HCT116 (cell line): Measurements from ENCODE around the gene EPS15. TPM values are rescaled to one million over a fixed set of nuclear protein-coding genes. Genes with fewer than 3 reads are reported as not detected.
"Not testable (repeated sequence)": the region's sequence is repeated elsewhere in the genome, so short reads cannot be mapped to it uniquely, and the experiment has no call there.

Source experiments
- ATAC-seq: fragments of 200-7000 bp; cut with Tn5 transposase; 2 replicates; pipeline ENCODE4 v1.9.1; 2020; ENCODE audit warnings: mild to moderate bottlenecking, moderate library complexity
- BruUV-seq: library from RNA; stranded (reverse); fragments of 400-500 nt; replicated peaks from 2 replicates; lab custom pipeline; 2021; lab: Mats Ljungman, UMichigan
- CTCF ChIA-PET: fragments of 300-600 bp; sonication (Branson Sonifier 250); formaldehyde crosslinking; loops from one replicate; lab custom pipeline; 2021; ENCODE audit warnings: antibody characterized with exemption; lab: Charles Lee
- POLR2A ChIA-PET: fragments of 300-600, 350-600 bp; sonication (Branson Sonifier 250); formaldehyde crosslinking; loops from one replicate; lab custom pipeline; 2021; ENCODE audit warnings: antibody characterized with exemption; lab: Charles Lee
- RAD21 ChIA-PET, 2 experiments: fragments of 300-600 bp; sonication (Branson Sonifier 250); formaldehyde crosslinking; loops; one replicate each; lab custom pipeline; 2023; ENCODE audit warnings: low total read pairs in 2 of 2; ENCODE audit not compliant: uncharacterized antibody in 2 of 2, unreplicated experiment in 2 of 2, low non-redundant PET in 1 of 2; lab: Charles Lee
- DNase-seq: peaks from one replicate; pipeline ENCODE4 v3.0.0-alpha.2; 2010; ENCODE audit warnings: low read depth, low spot score
- H2AFZ ChIP-seq: fragments of 200-600 bp; shearing (Covaris generic), sonication (generic); 2 replicates; pipeline ENCODE4 v1.6.1; 2017; ENCODE audit warnings: low read depth, mixed run types, mixed read lengths, antibody characterized with exemption, low read length; ENCODE audit not compliant: poor library complexity, severe bottlenecking
- H3K27ac ChIP-seq: 2 replicates; pipeline ENCODE4 v1.5.1; 2012; ENCODE audit warnings: low read depth, low read length
- H3K27me3 ChIP-seq: fragments of 200-600 bp; sonication (generic); 2 replicates; pipeline ENCODE4 v1.6.1; 2016; ENCODE audit warnings: mixed run types, low read length, mixed read lengths; ENCODE audit not compliant: insufficient read depth
- H3K36me3 ChIP-seq, 2 experiments: fragments of 200-500 bp in 1 of 2; fragments of 200-600 bp in 1 of 2; sonication (Bioruptor generic) in 1 of 2; sonication (generic) in 1 of 2; 2 replicates each; pipeline versions ENCODE4 v1.5.1 to v1.6.1; 2014 to 2016; ENCODE audit warnings: low read length in 2 of 2, inconsistent platforms in 1 of 2, mixed read lengths in 1 of 2, mixed run types in 1 of 2; ENCODE audit not compliant: insufficient read depth in 2 of 2, control insufficient read depth in 1 of 2
- H3K4me1 ChIP-seq, 2 experiments: fragments of 200-600 bp in 1 of 2; sonication (generic) in 1 of 2; 2 replicates each; pipeline versions ENCODE4 v1.5.1 to v1.6.1; 2012 to 2017; ENCODE audit warnings: low read length in 2 of 2, inconsistent platforms in 1 of 2, mild to moderate bottlenecking in 1 of 2, mixed read lengths in 1 of 2, mixed run types in 1 of 2, moderate library complexity in 1 of 2; ENCODE audit not compliant: insufficient read depth in 2 of 2, control insufficient read depth in 1 of 2
- H3K4me2 ChIP-seq: fragments of 200-600 bp; sonication (generic); 2 replicates; pipeline ENCODE4 v1.6.1; 2017; ENCODE audit warnings: mixed run types, low read length, mixed read lengths
- H3K4me3 ChIP-seq, 2 experiments: fragments of 200-600 bp in 1 of 2; sonication (generic) in 1 of 2; replicated peaks in 1 of 2; 2 replicates each; pipeline ENCODE4 v1.5.1; 2011 to 2016; ENCODE audit warnings: low read length in 2 of 2, control low read depth in 1 of 2, low read depth in 1 of 2, mild to moderate bottlenecking in 1 of 2, mixed read lengths in 1 of 2, mixed run types in 1 of 2
- H3K79me2 ChIP-seq: fragments of 200-600 bp; sonication (generic); 2 replicates; pipeline ENCODE4 v1.6.1; 2017; ENCODE audit warnings: mild to moderate bottlenecking, mixed run types, low read length, moderate library complexity, mixed read lengths; ENCODE audit not compliant: insufficient read depth
- H3K9ac ChIP-seq: fragments of 200-600 bp; sonication (generic); 2 replicates; pipeline ENCODE4 v1.6.1; 2016; ENCODE audit warnings: low read length, mixed read lengths
- H3K9me2 ChIP-seq: fragments of 200-600 bp; sonication (generic), shearing (Covaris generic); 2 replicates; pipeline ENCODE4 v1.6.1; 2017; ENCODE audit warnings: mixed run types, mild to moderate bottlenecking, moderate library complexity; ENCODE audit not compliant: insufficient read depth
- H3K9me3 ChIP-seq, 2 experiments: fragments of 200-500 bp in 1 of 2; fragments of 200-600 bp in 1 of 2; sonication (Bioruptor generic) in 1 of 2; sonication (generic) in 1 of 2; 2 replicates each; pipeline ENCODE4 v1.6.1; 2014 to 2017; ENCODE audit warnings: low read length in 2 of 2, mixed read lengths in 2 of 2, inconsistent platforms in 1 of 2, low read depth in 1 of 2, mild to moderate bottlenecking in 1 of 2, mixed run types in 1 of 2, moderate library complexity in 1 of 2; ENCODE audit not compliant: control insufficient read depth in 1 of 2, insufficient read depth in 1 of 2
- H4K20me1 ChIP-seq: fragments of 200-600 bp; sonication (generic), shearing (Covaris generic); 2 replicates; pipeline ENCODE4 v1.6.1; 2017; ENCODE audit warnings: mixed run types, mild to moderate bottlenecking, moderate library complexity; ENCODE audit not compliant: insufficient read depth
- ATF3 ChIP-seq: IDR thresholded peaks from 2 replicates; pipeline ENCODE4 v1.6.1; 2012
- CBX3 ChIP-seq: IDR thresholded peaks from 2 replicates; pipeline ENCODE4 v1.6.1; 2012; ENCODE audit warnings: low read depth
- CEBPB ChIP-seq: IDR thresholded peaks from 2 replicates; pipeline ENCODE4 v1.6.1; 2012; ENCODE audit warnings: low read depth
- ELF1 ChIP-seq: IDR thresholded peaks from 2 replicates; pipeline ENCODE4 v1.6.1; 2012; ENCODE audit warnings: low read depth, borderline replicate concordance
- EZH2 ChIP-seq: fragments of 200-600 bp; sonication (generic); IDR thresholded peaks from 2 replicates; pipeline ENCODE4 v1.6.1; 2017; ENCODE audit warnings: antibody characterized with exemption, mixed run types
- EZH2phosphoT487 ChIP-seq: fragments of 200-600 bp; IDR thresholded peaks from 2 replicates; pipeline ENCODE4 v1.6.1; 2018; ENCODE audit warnings: antibody characterized with exemption, borderline replicate concordance
- POLR2AphosphoS5 ChIP-seq: IDR thresholded peaks from 2 replicates; pipeline ENCODE4 v1.6.1; 2011; ENCODE audit warnings: mild to moderate bottlenecking, low read depth, low read length, moderate library complexity
- SRF ChIP-seq: IDR thresholded peaks from 2 replicates; pipeline ENCODE4 v1.6.1; 2012; ENCODE audit warnings: low read depth
- YY1 ChIP-seq: IDR thresholded peaks from 2 replicates; pipeline ENCODE4 v1.6.1; 2011; ENCODE audit warnings: low read length, low read depth, moderate library complexity, mild to moderate bottlenecking; ENCODE audit not compliant: insufficient replicate concordance; ENCODE audit errors: extremely low read depth
- ZNF274 ChIP-seq: fragments of 200-500 bp; sonication (Bioruptor generic); IDR thresholded peaks from 2 replicates; pipeline ENCODE4 v1.6.1; 2014; ENCODE audit warnings: mild to moderate bottlenecking, low read depth, low read length, inconsistent platforms
- intact Hi-C: fragments of 100-400 bp; cut with micrococcal nuclease; formaldehyde crosslinking; loops from 2 replicates; pipeline ENCODE4 v1.10.0; 2022
- total RNA-seq: library from RNA; stranded (reverse); gene quantifications from one replicate; pipeline ENCODE4 v1.2.1, GENCODE V29; 2021; ENCODE audit not compliant: unreplicated experiment

Gene EPS15
- total RNA-seq, 1 experiment from 2014 or later: 41.2 TPM

DNA sequence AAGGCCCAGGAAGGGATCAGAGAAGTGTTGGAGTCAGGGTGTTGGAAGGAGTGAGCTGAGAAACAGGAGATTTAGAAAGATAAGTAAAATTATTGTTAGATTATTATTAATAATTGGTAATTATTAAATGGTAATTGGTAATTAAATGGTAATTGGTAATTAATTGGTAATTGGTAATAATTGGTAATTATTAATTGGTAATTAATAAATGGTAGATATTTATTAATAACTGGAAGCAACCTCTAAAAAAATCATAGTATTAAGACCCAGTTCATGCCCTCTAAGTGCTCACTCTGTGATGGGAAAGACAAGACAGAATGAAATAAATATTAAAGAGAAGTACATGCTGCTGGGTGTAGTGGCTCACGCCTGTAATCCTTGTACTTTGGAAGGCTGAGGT lies 13.8 kb upstream of the EPS15 start:
- no peak for DNase-seq
- no peaks in the 10 kb centered on the region for H4K20me1 ChIP-seq
- H3K9me2 ChIP-seq: no peaks in the 10 kb centered on the region
- no peak for TF ChIP-seq ATF3
- TF ChIP-seq EZH2phosphoT487: no peak
- TF ChIP-seq CEBPB: no peak
- TF ChIP-seq EZH2: no peak
- TF ChIP-seq ZNF274: no peak
- TF ChIP-seq YY1: no peak
- no peak for TF ChIP-seq POLR2AphosphoS5
- no peak for TF ChIP-seq SRF
- TF ChIP-seq CBX3: no peak
- TF ChIP-seq ELF1: no peak
- POLR2A ChIA-PET: interaction anchor here (0.7 kb wide), 1 partner anchor 91 kb away, joined by 3 read pairs; no protein-coding TSS in a partner anchor
- intact Hi-C loops: no loop called here
- no peak for ATAC-seq
- no peak overlapping the region for H3K27ac ChIP-seq
- H3K4me1 ChIP-seq: peaks cover 0 to 5% of the 10 kb centered on the region in 2 experiments; a peak in 1 of 4 replicates
- no peaks in the 10 kb centered on the region for H3K27me3 ChIP-seq
- RAD21 ChIA-PET: no interaction called here
- no TSS peak for BruUV-seq
- H2AFZ ChIP-seq: no peak overlapping the region
- H3K4me3 ChIP-seq: no peak overlapping the region
- no peaks in the 10 kb centered on the region for H3K36me3 ChIP-seq
- H3K79me2 ChIP-seq: no peaks in the 10 kb centered on the region
- no peaks in the 10 kb centered on the region for H3K9me3 ChIP-seq
- CTCF ChIA-PET: interaction anchor here (0.7 kb wide), 1 partner anchor 233 kb away, joined by 3 read pairs; no protein-coding TSS in a partner anchor
- no peak overlapping the region for H3K4me2 ChIP-seq
- H3K9ac ChIP-seq: no peak overlapping the region

DNA sequence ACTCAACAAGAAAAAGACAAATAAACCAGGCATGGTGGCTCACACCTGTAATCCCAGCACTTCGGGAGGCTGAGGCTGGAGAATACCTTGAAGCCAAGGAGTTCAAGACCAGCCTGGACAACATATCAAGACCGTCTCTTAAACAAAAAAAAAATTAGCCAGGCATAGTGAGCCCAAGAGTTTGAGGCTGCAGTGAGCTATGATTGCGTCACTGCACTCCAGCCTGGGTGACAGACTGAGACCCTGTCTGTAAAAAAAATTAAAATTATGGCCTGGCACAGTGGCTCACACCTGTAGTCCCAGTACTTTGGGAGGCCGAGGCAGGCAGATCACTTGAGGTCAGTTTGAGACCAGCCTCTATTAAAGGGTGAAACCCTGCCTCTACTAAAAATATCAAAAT lies 11.4 kb upstream of the EPS15 start:
- H3K9me2 ChIP-seq, POLR2A ChIA-PET, intact Hi-C loops: not testable (repeated sequence)

More for the DNA sequence above, 11.4 kb upstream of the EPS15 start:
- ATAC-seq, BruUV-seq, H3K79me2 ChIP-seq, H3K27ac ChIP-seq, DNase-seq, H3K4me3 ChIP-seq, CTCF ChIA-PET, H3K4me1 ChIP-seq, H3K27me3 ChIP-seq, RAD21 ChIA-PET, H3K9ac ChIP-seq, H3K9me3 ChIP-seq, H2AFZ ChIP-seq, H4K20me1 ChIP-seq, H3K36me3 ChIP-seq, H3K4me2 ChIP-seq: not testable (repeated sequence)
